Stimulated activated CD4-positive, alpha-beta T cell treated with anti-CD3 and anti-CD28 coated beads, Interleukin-2, amount 100 ng/mL, for 48 hours (primary cell): ENCODE data around the gene CC2D2A.
"Not testable (repeated sequence)": the region's sequence is repeated elsewhere in the genome, so short reads cannot be mapped to it uniquely, and the experiment has no call there.

Source experiments
- DNase-seq, 2 donors: peaks; one replicate each; pipeline ENCODE4 v3.0.0-alpha.2; 2020

The CC2D2A gene

DNA sequence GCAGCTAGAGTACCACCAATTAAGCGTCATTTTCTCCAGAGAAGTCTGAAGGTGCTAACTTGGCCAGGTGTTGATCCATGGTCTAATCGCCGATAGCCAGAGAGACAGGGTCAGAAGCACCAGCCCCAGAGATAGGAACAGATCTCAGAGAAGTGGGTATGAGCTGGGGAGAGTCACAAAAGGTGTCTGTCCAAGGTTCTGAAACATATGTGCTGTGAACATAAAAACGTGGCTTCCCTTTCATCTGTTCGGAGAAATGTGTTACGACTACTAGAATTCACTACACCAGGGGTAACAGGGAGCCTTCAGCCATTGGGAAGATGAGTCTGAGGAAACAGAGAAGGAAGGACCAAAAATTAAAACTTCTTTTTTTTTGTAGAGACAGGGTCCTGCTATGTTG, 94.2 kb downstream of the CC2D2A start:
- DNase-seq = no peak

DNA sequence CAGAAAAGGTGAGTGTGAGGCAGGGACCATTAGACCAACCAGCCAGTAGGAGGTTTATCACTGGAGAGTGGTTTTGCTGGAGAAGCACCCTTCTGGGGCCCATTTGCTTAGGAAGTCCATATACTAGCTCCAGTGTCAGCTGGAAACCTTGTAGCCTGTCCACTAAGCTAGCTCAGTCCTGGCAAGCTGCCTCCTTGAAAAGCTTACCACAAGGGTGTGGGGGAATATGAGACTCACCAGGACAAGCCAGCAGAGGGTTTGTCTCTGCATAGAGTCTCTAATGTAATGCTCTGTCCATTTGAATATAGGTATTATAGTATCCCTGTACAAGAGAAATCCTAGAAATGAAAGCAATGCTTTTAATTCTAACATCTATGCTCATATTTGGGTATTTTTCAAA, 99.1 kb downstream of the CC2D2A start:
- no peak for DNase-seq

DNA sequence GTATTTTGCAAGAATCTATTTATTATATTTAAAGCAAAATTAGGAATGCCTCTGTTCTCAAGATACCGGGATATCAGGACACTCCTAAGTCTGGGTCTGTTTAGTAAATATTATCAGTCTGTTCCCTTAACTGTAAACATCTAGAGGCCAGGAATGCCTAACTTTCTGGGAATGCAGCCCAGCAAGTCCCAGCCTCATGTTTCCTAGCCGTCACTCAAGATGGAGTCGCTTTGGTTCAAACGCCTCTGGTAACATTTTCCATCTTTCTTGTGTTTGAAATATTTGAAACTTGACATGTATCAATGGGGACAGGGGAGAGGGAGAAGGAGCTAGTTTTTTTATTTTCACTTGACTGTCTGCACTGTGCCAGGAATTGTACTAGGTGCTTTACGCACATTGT, 100.1 kb downstream of the CC2D2A start:
- no peak for DNase-seq

DNA sequence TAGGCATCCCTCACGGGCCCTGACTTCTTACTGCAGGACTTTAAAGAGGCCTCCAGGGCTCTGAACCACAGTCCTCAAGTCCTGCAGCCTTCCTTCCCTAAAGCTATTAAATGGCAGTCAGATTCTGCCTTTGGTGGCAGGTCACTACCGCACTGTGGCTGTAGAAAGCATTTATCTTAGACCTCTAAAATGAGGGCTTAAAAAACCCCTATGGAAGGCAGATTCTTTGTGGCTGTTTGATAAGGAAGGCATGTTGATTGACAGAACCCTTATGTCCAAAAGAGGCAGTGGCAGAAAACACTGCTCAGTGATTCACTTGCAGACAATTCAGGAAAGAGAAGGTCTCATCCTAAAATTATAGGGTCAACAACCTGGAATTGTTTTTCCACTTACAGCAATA, 106.3 kb downstream of the CC2D2A start:
- DNase-seq = no peak

DNA sequence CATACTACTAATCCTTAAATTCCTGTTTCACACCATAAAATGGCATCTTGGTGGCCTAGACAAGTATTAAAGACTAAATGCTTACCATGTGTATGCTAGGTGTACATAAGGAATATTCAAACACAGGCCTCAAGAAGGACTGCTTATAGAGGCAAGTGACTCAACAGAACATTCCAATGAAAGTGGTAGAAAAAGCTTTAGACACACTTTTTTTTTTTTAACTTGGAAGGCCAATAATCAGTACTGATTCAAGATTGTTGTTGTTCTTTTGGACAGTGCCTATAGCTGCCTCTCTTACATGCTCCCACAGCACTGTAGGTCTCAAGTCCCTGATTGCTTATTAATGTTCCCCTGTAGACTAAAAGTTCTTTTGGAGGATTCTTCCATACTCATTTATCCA, 107.8 kb downstream of the CC2D2A start:
- DNase-seq = no peak

DNA sequence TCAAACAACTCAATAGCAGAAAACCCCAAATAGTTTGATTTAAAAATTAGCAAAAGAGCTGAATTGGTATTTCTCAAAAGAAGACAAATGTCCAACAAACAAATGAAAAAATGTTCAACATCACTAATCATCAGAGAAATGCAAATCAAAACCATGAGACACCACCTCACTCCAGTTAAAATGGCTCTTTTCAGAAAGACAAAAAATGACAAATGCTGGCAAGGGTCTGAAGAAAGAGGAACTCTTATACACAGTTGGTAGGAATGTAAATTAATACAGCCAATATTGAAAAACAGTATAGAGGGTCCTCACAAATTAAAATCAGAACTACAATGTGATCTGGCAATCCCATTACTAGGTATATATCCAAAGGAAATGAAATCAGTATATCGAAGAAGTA, 115.1 kb downstream of the CC2D2A start:
- no peak for DNase-seq

DNA sequence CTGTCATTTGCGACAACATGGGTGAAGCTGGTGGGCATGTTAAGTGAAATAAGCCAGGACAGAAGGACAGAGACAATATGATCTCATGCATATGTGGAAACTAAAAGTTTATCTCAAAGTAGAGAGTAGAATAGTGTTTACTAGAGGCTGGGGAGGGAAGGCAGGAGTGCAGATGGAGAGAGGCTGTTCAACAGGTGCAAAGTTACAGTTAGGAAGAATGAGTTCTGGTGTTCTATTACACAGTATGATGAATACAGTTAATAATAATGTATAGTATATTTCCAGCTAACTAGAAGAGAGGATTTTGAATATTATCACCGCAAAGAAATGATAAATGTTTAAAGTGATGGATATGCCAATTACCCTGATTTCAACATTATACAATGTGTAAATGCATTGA, 115.6 kb downstream of the CC2D2A start:
- no peak for DNase-seq

DNA sequence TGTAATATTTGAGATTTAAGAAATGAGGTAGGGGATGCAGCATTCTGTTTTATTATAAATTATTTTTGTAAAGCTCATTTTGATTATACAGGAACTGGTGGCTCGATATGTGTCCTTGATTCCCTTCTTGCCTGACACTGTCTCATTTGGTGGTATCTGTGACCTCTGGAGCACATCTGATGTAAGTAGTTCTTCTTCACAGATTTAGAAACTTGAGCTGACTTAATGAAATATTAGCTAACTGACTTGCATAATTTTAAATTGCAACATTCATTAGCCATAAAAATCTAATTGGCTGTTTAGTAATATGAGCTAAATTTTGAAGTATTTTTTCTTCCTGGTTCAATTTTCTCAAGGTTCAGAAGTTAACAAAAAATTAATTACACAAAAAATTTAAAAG, 116.4 kb downstream of the CC2D2A start:
- no peak for DNase-seq

DNA sequence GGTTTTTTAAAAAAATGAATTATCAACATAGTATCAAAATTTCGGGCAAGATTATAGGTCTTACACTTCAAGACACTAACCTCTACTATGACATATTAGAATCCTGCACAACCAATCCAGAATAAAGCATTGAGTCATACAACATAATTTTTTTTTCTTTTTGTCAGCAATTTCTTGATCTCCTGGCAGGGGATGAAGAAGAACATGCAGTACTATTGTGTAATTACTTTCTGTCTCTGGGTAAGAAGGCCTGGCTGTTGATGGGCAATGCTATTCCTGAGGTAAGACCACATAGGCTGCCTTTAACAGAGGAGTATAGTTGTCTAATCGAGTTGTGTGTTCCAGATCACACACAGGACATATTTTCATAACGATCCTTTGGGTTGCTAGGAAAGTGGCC, 118.0 kb downstream of the CC2D2A start:
- DNase-seq = no peak

DNA sequence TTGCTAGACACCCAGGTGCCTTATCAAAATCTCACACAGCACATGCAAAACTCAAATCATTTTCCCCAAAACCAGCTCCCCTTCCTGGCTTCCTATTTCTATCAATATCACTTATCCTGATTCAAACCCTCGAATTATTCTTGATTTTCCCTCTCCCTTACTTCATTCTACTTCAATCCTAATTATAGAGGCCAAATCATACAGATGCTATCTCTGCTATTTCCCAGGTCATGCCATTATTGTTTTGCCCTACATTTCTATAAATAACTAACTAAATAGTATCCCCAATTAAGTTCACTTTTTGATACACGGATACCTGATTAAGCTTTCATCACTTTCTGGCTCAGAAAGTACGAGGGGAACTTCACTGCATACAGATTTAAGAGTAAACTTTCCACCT, 123.1 kb downstream of the CC2D2A start:
- DNase-seq = no peak

DNA sequence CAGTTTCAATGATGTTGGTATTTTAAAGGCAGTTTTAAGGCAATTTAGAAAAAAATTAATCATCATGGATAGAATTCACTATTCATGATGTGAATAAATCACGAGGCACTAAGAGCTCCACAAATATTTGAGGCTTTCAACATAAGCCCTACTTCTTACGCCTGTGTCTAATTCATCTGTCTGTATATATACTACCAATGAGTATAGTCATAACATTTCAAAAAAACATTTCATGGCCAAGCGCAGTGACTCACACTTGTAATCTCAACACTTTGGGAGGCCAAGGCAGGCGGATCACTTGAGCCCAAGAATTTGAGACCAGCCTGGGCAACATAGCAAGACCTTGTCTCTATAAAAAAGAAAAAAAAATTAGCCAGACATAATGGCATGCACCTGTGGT, 129.0 kb downstream of the CC2D2A start:
- DNase-seq = no peak

DNA sequence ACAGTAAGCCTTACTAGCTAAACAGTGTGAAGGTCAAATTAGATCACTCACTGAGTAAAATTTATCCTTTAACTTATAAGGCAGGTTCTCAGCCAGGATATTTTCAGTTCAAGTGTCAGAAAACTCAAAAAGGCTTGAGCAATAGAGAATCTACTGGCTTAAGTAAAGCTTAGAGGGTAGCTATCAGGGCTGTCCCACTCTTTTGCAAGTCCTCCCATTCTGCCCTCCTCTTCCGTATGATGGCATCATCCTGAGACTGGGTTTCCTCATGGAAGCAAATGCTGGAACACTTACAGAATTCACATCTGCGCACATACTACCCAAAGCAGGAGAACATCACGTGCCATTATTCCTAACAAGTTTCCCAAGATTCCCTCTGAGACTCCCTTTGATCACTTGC, 130.5 kb downstream of the CC2D2A start:
- no peak for DNase-seq

DNA sequence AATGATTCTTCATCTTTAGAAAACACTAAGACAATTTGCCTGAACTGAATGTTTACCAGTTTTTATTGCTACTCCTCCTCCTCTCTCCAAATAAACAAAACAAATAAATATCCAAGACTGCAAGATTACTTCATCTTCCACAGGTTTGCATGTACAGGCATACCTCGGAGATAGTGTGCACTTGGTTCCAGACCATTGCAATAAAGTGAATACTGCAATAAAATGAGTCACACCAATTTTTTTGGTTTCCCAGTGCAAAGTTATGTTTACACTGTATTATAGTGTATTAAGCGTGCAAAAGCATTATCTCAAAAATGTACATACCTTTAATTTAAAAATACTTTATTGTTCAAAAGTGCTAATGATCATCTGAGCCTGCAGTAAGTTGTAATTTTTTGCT, 132.2 kb downstream of the CC2D2A start:
- DNase-seq = no peak

DNA sequence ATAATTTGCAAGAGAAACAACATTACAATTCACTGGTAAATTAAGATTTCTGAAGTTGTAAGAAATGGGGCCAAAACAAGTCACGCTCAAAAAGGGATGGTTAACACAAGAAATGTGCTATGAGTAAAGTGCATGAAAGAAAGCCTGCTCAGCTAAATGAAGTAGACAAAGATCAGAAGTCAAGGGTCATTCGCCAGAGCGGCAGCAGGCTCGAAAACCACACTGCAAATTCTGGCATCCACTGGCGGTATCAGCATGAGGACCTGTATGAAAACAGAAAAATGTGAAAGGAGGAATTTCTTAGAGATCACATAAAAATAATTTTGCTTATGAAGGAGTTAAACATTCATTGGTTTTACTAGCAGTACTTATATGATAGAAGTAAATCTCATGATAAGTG, 135.9 kb downstream of the CC2D2A start:
- no peak for DNase-seq

DNA sequence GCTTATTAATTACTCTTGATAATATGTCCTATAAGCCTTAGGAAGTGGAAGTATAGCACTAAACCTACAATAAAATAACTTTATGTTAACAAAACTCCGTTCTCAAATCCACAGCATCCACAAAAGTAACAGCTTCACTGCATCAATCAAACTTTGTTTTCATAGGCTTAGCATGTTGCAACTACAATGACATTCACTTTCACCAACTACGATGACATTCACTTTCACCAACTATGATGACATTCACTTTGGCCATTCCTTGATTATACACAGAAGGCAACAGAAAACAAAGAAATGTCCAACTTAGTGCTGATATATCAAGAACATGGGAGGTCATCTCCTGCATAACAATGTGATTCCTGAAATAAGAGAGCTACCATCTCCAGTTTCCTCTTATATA, 141.2 kb downstream of the CC2D2A start:
- no peak for DNase-seq

DNA sequence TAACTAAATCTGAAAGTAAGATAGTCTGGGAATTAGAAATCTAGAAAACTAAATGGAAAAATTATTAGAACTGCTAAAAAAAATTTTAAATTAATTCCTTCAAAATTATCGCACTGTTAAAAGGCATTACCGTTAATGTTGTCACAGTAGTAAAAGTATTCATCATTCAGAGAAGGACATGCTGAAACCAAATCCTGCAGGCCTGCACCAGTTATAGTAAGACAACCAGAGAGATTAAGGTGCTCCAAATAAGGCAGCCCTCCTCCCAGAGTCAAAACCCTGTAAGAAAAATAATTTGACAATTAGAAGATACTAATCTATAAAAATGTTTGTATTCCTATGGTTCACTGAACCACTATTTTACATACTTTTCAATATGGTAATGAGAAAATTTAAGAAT, 142.5 kb downstream of the CC2D2A start:
- no peak for DNase-seq

DNA sequence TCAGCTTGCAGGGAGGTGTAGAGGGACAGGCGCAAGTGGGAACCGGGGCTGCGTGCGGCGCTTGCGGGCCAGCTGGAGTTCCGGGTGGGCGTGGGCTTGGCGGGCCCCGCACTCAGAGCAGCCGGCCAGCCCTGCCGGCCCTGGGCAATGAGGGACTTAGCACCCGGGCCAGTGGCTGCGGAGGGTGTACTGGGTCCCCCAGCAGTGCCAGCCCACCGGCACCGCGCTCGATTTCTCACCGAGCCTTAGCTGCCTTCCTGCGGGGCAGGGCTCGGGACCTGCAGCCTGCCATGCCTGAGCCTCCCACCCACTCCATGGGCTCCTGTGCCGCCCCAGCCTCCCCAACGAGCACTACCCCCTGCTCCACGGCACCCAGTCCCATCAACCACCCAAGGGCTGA, 145.2 kb downstream of the CC2D2A start:
- not testable (repeated sequence) for DNase-seq

DNA sequence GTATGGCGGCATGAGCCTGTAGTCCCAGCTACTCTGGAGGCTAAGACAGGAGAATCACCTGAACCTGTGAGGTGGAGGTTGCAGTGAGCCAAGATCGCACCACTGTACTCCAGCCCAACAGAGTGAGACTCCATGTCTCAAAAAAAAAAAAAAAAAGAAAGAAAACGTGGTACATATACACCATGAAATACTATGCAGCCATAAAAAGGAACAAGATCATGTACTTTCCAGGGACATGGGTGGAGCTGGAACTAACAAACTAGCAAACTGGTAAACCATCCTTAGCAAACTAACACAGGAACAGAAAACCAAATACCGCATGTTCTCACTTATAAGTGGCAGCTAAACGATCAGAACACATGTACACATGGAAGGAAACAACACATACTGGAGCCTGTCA, 147.7 kb downstream of the CC2D2A start:
- not testable (repeated sequence) for DNase-seq

DNA sequence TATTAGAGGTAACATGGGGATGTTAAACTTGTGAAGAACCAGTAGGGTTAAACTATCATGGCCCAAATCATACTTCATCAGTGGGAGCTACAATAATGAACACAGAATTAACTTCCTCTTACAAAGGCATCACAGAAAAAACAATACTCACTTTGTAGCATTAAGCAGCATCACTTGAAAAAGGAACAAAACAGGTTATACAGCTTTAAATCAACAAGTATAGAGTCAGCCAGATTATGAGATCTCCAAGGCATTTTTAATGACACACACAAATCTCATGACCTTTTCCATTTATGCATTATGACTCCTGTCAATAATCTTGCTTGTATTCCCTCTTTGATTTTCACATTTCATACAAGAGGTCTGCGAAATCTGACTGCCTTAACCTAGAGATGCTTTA, 167.1 kb downstream of the CC2D2A start:
- DNase-seq = no peak

DNA sequence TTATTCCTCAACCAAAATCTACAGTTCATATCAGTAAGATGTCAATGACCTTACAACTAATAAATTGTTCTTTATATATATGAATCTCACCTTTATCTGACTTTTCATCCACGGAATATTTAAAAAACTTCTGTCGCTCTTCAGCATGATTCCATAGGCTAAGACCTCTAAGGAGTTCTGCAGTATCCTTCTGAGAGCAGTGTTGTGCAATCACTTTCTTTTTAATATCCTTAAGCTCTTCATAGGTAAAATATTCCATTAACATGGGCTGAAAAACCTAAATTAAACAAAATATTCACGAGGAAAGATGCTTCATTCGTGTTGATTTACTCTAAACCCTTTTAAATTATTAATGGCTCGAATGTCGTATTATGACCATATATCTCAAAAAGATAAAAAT, 168.7 kb downstream of the CC2D2A start:
- no peak for DNase-seq

DNA sequence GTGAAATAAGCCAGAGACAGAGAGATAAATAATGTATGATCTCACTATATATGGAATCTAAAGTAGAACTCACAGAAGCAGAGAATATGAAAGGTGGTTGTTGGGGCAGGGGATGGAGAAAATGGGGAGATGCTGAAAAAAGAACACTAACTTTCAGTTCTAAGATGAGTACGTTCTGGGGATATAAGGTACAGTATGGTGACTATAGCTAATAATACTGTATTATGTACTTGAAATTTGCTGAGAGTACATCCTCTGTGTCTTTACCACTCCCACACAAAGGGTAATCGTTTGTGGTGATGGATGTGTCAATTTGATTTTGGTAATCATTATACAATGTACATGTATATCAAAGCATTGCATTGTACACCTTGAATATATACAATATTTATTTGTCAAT, 178.9 kb downstream of the CC2D2A start:
- no peak for DNase-seq

DNA sequence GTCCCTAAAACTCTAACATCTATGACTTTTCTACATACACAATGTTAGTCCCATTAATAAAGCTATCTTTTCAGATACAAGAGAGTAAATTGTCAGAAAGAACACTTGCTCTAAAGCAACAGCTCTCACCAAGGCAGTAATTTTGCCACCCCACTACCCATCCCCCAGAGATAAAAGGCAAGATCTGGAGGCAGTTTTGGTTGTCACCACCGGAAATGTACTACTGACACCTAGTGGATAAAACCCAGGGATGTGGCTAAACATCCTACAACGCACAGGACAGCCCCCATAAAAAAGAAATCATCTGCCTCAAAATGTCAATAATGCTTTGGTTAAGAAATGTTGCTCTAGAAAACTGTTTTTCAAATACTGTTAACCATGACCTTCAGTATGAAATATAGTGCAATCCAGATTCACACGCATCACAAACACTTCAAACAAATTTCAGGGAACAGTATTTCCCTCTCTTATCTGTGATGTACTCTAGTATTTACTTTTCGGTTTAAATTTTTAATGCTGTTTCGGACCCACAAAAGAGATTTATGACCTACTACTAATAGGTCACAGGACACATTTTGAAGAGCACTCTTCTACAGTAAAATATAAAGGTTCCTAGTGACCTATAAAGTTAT, 180.3 kb downstream of the CC2D2A start:
- DNase-seq = peak; percentile 24 to 36
